Naive B cell (primary cell): ENCODE measurements around the gene CHST8. TPM values are rescaled to one million over a fixed set of nuclear protein-coding genes. Genes with fewer than 3 reads are reported as not detected.
A peak's percentile ranks its signal among the peaks of the same experiment; 100 is the strongest.

Source experiments
- ATAC-seq, 2 donors: fragments of 150-1000 bp; cut with Tn5 transposase; 2 replicates each; pipeline ENCODE4 v1.10.0; 2021; ENCODE audit warnings: low read depth in 2 of 2, mild to moderate bottlenecking in 2 of 2, moderate library complexity in 2 of 2
- DNase-seq: peaks from one replicate; pipeline ENCODE4 v3.0.0; 2022
- H3K27ac Mint-ChIP-seq, 6 donors: one replicate each; pipeline ENCODE4 v1.8.0; 2020 to 2022; ENCODE audit warnings: mild to moderate bottlenecking in 6 of 6, mixed read lengths in 6 of 6, moderate library complexity in 5 of 6, inconsistent platforms in 2 of 6
- H3K27me3 Mint-ChIP-seq, 3 donors: one replicate each; pipeline ENCODE4 v1.8.0; 2021 to 2022; ENCODE audit warnings: mixed read lengths in 3 of 3, mild to moderate bottlenecking in 1 of 3
- H3K36me3 Mint-ChIP-seq, 2 donors: one replicate each; pipeline ENCODE4 v1.8.0; 2020 to 2022; ENCODE audit warnings: mixed read lengths in 2 of 2, inconsistent platforms in 1 of 2, mild to moderate bottlenecking in 1 of 2
- H3K4me1 Mint-ChIP-seq, 3 donors: one replicate each; pipeline ENCODE4 v1.8.0; 2020 to 2022; ENCODE audit warnings: mixed read lengths in 3 of 3, inconsistent platforms in 1 of 3, mild to moderate bottlenecking in 1 of 3, moderate library complexity in 1 of 3
- H3K4me3 Mint-ChIP-seq, 8 donors: one replicate each; pipeline ENCODE4 v1.8.0; 2020 to 2022; ENCODE audit warnings: mild to moderate bottlenecking in 8 of 8, mixed read lengths in 8 of 8, moderate library complexity in 8 of 8, inconsistent platforms in 2 of 8
- H3K9me3 Mint-ChIP-seq, 7 donors: one replicate each; pipeline ENCODE4 v1.8.0; 2020 to 2022; ENCODE audit warnings: mixed read lengths in 7 of 7, mild to moderate bottlenecking in 5 of 7, inconsistent platforms in 2 of 7, moderate library complexity in 1 of 7
- polyA plus RNA-seq, 6 donors: library from polyadenylated mRNA; unstranded; fragments of 300-500 nt; fragmentation: Illumina TruSeq; gene quantifications; one replicate each; pipeline ENCODE4 v1.2.3, GENCODE V29; 2021; ENCODE audit warnings: low read depth in 6 of 6

The CHST8 gene
- polyA plus RNA-seq, 6 donors from 2014 or later: 0.17 to 0.55 TPM; not detected in 4

DNA sequence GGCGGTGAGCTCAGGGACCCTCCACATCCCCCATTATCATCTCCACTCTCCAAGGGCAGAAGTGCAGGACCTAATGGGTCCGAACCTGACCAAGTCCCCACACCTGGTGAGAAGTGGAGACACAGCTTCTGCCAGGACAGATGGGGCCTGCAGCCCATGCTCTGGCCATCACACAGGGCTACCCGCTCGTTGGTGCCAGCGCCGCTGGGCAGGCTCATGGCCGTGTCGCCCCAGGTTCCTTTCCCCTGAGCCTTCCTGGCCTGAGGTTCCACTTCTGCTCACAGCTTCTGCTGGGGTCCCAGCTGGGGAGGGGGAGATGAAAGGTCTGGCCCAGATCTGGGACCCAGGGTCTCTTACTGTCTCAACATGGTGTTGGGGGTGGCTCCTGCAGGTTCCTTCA, 126.5 kb downstream of the CHST8 start:
- Mint-ChIP-seq H3K36me3 (no peaks in the 10 kb centered on the region), H3K27me3 (peaks cover 4 to 25% (median 9%) of the 10 kb centered on the region in 3 donors), H3K4me1 (no peaks in the 10 kb centered on the region)

DNA sequence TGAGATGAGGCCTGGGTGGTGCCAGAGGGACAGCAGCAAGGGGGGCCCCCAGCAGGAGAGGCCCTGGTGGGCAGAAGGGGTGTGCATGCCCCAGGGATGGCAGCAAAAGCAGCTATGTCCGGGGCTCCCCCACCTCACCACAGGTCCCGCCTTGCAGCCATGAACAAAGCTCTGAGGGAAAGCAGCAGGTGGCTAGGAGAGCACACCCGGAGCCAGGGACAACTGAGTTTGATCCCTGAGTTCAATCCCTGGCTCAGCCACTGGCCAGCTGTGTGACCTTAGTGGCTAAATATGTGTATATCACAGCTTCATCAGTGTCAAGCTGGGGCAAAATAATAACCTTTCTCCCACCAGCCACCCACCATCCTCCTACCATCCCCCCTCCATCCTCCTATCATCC, 127.3 kb downstream of the CHST8 start:
- Mint-ChIP-seq H3K9me3 (peaks cover 0 to under 1% (median 0%) of the 10 kb centered on the region in 7 donors), H3K4me3 (no peak overlapping the region), H3K4me1 (no peaks in the 10 kb centered on the region), H3K27me3 (peaks cover 4 to 25% (median 9%) of the 10 kb centered on the region in 3 donors), H3K27ac (no peak overlapping the region), H3K36me3 (no peaks in the 10 kb centered on the region)
- DNase-seq: no peak
- no peak for ATAC-seq

More for the DNA sequence above, 126.5 kb downstream of the CHST8 start:
- no peak overlapping the region for H3K27ac Mint-ChIP-seq
- no peak for DNase-seq
- no peak for ATAC-seq
- no peaks in the 10 kb centered on the region for H3K9me3 Mint-ChIP-seq
- H3K4me3 Mint-ChIP-seq: no peak overlapping the region

DNA sequence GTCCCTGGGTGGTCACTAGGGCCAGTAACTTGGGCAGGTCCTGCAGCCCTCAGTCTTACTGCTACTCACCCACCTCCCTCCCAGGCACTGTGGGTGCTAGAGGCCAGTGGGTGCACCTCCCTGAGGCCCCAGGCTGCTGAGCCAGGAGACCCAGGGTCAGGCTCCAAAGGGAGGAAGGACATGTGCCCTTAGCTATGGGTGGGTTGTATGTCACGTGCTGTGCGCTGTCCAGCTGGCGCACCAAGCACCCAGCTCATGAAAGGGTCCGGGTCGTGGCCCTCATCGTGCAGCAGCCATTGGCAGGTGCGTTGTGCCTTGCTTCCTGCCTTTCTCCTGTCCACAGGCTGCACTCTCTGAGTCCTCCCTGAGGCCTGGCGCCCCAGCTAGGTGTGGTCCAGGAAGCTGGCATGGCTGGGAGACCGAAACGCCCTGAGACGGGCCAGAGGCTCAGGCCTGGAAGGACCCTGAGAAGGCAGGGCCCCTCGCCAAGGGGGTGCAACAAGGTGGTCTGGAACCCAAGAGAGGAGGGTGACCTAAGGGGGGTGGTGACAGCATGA, 127.9 kb downstream of the CHST8 start:
- peaks cover 0 to 2% (median 0%) of the 10 kb centered on the region in 7 donors for H3K9me3 Mint-ChIP-seq
- H3K4me3 Mint-ChIP-seq: no peak overlapping the region
- H3K36me3 Mint-ChIP-seq: no peaks in the 10 kb centered on the region
- no peaks in the 10 kb centered on the region for H3K4me1 Mint-ChIP-seq
- DNase-seq (no peak), ATAC-seq (no peak)
- no peak overlapping the region for H3K27ac Mint-ChIP-seq
- peaks cover 4 to 25% (median 9%) of the 10 kb centered on the region in 3 donors for H3K27me3 Mint-ChIP-seq

DNA sequence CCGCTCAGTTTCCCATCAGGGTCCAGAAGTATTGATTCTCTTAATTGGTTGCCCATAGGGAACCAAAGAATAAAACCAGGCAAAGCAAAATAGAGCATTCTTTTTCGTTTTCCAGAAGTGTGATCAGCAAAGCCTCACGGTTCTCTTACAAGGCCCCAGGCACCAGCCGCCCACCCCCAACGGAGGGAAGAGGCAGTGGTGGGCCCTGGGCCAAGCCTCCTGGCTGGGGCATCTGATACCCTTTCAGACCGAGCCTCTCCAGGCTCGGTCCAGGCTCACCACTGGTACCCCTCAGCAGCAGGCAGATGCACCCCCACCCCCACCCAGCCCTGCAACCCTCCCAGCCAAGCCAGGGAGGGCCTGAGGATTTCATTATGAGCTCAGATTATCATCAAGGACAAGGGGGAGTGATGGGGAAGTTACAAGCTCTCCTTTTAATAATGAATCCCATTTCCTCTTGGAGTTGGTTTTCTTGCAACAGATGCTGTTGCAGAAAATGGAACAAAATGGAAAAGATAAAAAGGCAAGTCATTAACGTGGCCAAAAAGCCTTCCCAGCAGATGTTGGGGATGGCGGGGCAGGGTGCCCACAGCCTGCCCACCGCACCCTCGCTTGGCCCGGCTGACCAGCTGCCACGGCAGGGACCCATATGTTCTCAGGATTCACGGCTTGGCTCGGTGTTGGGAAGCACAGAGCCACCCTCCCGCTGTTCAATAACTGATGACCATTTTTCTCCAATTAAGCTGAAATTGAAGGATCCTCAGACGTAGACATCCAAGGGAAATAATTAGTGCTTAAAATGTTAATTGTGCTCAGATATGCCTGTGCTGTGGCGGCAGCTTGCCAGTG, 129.1 kb downstream of the CHST8 start:
- no peak for DNase-seq

DNA sequence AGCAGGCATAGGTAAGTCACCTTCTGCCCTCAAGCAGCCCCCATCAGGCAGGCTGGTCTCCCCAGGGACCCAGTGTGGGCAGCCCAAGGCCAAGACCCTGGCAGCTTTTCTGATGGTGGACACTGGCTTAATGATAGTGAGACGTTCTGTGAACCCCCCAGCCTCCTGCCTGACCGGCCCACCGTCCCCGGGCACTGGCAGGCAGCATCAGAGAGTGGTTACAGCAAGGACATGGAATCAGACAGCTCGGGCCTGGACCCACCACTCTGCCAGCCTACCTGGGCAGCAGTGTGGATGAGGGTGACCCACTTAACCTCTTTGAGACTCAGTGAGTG, 129.7 kb downstream of the CHST8 start:
- Mint-ChIP-seq H3K27ac (no peak overlapping the region), H3K27me3 (peaks cover 4 to 35% (median 15%) of the 10 kb centered on the region in 3 donors), H3K4me3 (no peak overlapping the region), H3K9me3 (peaks cover 0 to 2% (median 0%) of the 10 kb centered on the region in 7 donors), H3K36me3 (no peaks in the 10 kb centered on the region), H3K4me1 (no peaks in the 10 kb centered on the region)
- ATAC-seq: no peak
- no peak for DNase-seq

More for the DNA sequence above, 129.1 kb downstream of the CHST8 start:
- H3K27ac Mint-ChIP-seq: no peak overlapping the region
- no peaks in the 10 kb centered on the region for H3K36me3 Mint-ChIP-seq
- H3K4me3 Mint-ChIP-seq: no peak overlapping the region
- peaks cover 0 to 2% (median 0%) of the 10 kb centered on the region in 7 donors for H3K9me3 Mint-ChIP-seq
- ATAC-seq: no peak
- H3K4me1 Mint-ChIP-seq: no peaks in the 10 kb centered on the region
- H3K27me3 Mint-ChIP-seq: peaks cover 9 to 33% (median 9%) of the 10 kb centered on the region in 3 donors

DNA sequence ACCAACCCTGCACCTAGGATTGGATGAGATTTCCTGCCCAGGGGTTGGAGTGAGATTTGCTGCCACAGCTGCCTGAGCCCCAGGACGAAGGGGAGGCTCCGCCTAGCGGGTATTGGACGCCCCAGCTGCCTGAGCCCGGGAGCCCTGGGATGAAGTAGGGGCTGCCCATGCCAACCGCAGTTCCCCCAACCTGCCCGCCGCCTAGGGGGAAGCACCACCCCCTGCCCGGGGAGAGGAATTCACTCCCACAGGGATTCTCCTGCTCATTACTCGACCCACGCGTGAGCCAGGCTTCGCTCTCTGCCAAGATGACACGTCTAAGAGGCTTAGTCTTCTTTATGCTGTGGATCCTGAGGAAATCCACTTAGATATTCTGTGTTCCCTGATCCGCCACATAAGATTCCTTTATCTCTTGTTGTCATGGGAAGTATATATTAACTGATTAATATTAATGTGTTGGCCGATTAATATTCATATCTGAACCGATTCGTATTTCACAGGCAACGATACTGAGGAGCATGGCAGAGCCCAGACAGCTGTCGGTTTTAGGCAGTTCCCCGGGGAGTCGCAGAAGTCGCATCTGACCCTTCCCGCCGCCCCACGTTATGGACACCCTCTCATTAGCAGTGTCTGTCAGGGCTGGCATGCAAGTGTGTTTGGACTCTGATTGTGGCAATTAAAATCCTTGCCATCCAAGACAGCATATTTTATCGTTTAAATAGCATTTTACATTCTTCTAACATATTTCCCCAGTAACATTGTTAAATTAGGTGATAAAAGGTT, 130.5 kb downstream of the CHST8 start:
- Mint-ChIP-seq H3K36me3 (no peaks in the 10 kb centered on the region), H3K27me3 (peaks cover 3 to 33% (median 18%) of the 10 kb centered on the region in 3 donors), H3K4me1 (no peaks in the 10 kb centered on the region), H3K9me3 (peaks cover 0 to 2% (median 0%) of the 10 kb centered on the region in 7 donors), H3K27ac (no peak overlapping the region), H3K4me3 (no peak overlapping the region)
- no peak for DNase-seq
- no peak for ATAC-seq

DNA sequence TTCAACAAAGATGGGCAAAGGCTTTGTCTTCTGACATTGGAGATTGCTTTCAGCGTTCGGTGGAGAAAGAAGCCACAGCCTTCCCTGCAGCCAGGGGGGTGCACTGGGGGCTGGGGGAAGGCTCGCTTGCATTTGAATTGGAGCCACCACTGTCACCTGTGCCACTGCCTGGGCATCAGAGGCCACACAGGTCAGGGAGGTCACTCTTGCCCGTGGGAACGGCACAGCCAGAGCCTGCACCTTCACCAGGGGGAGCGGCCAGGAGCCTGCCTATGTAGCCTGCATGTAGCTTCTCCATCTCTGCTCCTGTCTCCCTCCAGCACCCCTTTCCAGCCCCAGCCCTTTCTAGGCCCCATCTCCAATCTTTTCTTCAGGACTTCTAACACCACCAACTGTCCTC, 131.2 kb downstream of the CHST8 start:
- DNase-seq (no peak), ATAC-seq (no peak)
- Mint-ChIP-seq H3K4me3 (no peak overlapping the region), H3K27me3 (peaks cover 3 to 26% (median 18%) of the 10 kb centered on the region in 3 donors), H3K9me3 (peaks cover 0 to 2% (median 0%) of the 10 kb centered on the region in 7 donors), H3K27ac (no peak overlapping the region), H3K4me1 (no peaks in the 10 kb centered on the region), H3K36me3 (no peaks in the 10 kb centered on the region)

DNA sequence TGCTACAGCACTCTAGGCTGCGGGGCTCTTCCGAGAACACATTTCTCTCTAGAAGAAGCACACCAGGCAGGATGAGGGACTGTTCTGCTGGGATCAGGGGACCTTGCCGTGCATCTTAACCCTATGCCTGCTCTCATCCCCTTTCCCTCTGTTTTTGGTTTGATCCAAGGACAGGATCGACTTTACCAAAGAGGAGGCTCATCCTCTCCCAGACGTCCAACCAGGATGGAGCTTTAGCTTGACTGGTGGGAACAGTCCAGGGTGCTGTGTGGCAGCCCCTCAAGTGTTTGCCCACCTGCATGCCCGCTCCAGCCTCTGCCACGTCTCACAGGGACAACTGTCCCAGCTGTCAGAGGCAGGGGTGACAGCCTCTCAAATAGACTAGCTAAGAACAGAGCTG, 132.6 kb downstream of the CHST8 start:
- no peak for DNase-seq

DNA sequence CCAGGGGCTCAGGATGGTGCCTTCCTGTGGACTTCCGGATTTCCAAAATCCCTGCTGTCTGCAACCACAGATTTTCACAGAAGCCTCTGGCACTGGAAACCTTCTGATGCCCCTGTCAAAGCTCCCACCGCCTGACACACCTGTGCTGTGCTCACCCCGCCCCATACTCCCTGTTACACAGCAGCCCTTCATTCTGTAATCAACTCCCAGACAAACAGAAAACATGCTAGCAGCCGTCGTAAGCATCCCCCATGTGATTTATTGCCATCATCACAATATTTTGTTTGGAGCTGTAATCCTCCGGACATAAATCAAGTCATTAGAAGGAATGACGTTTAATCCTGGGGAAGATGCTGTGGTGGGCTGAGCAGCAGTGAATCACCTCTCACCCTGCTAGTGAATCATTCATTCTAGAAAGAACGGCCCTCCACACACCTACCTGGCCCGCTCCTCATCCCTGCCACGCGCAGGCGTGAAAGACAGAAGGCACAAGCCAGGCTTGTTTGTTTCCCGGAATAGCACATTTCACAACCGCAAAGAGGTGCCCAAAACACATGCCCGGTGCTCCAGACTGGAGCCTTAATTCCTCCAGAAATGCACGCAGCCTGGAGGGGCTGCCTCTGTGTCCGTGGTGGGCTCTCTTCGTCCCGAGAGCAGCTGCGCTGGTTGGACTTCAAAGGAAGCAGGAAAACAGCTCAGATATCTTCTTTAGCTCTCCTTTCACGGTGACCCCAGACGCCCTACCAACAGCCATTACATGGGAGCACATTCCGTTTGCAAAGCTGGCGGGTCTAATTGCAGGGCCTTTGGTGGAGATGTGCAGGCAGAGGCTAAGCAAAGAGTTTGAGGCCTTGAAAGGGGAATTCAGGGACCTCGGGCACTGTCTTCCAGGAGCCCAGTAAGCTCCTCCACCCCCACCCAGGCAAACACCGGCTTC, 133.6 kb downstream of the CHST8 start:
- Mint-ChIP-seq H3K36me3 (no peaks in the 10 kb centered on the region), H3K27ac (no peak overlapping the region), H3K27me3 (peaks cover 6 to 32% (median 18%) of the 10 kb centered on the region in 3 donors), H3K4me3 (no peak overlapping the region), H3K9me3 (peaks cover 0 to 2% (median 0%) of the 10 kb centered on the region in 7 donors), H3K4me1 (no peaks in the 10 kb centered on the region)
- ATAC-seq (no peak), DNase-seq (no peak)

More for the DNA sequence above, 132.6 kb downstream of the CHST8 start:
- Mint-ChIP-seq H3K36me3 (no peaks in the 10 kb centered on the region), H3K9me3 (peaks cover 0 to 2% (median 0%) of the 10 kb centered on the region in 7 donors), H3K27me3 (peaks cover 3 to 23% (median 18%) of the 10 kb centered on the region in 3 donors), H3K4me3 (no peak overlapping the region), H3K4me1 (no peaks in the 10 kb centered on the region), H3K27ac (peak overlapping the region in 2 of 6 donors; percentile 15 to 27)
- ATAC-seq: no peak

DNA sequence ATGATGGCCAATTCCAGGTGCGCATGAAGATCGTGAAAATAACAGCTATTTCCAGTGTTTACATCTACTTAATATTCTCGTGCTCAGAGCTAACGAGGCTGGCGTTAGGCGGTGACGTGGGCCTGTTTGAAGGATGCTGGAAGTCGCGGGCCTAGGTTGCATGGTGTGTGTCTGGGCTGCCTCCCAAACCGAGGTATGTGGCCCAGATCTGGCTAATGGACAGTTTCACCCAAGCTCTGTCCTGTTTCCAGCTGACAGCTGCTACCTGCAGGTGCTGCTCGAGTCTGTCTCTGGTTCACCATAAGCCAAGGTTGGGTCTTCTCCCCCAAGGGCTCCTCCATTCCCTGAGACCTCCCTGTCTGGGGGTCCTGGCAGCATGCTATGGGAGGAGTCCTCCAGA, 134.4 kb downstream of the CHST8 start:
- H3K4me1 Mint-ChIP-seq: no peaks in the 10 kb centered on the region
- DNase-seq (no peak), ATAC-seq (no peak)
- H3K4me3 Mint-ChIP-seq: no peak overlapping the region
- H3K27ac Mint-ChIP-seq: no peak overlapping the region
- peaks cover 0 to 7% (median 0%) of the 10 kb centered on the region in 7 donors for H3K9me3 Mint-ChIP-seq
- H3K36me3 Mint-ChIP-seq: no peaks in the 10 kb centered on the region
- H3K27me3 Mint-ChIP-seq: peaks cover 6 to 41% (median 18%) of the 10 kb centered on the region in 3 donors

DNA sequence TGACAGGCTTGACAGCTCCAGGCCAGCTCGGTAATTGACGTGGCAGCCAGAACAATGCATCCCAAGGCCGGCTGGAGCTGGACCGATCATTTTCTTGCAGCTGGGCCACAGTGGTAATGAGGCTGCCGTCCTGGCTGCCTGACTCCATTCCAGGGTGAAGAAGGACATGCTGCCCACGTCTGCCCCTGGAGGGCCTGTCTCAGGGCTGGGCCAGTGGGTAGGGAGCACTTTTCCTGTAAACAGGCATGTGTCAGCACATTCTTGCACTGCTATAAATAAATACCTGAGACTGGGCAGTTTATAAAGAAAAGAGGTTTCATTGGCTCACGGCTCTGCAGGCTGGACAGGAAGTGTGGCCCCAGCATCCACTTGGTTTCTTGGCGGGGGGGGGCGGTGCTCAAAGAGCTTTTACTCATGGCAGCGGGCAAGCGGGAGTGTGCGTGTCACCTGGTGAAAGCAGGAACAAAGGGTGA, 136.8 kb downstream of the CHST8 start:
- no peak overlapping the region for H3K4me3 Mint-ChIP-seq
- DNase-seq (no peak), ATAC-seq (no peak)
- peaks cover 0 to 7% (median 0%) of the 10 kb centered on the region in 7 donors for H3K9me3 Mint-ChIP-seq
- no peaks in the 10 kb centered on the region for H3K4me1 Mint-ChIP-seq
- H3K27ac Mint-ChIP-seq: no peak overlapping the region
- H3K36me3 Mint-ChIP-seq: no peaks in the 10 kb centered on the region
- peaks cover 3 to 42% (median 18%) of the 10 kb centered on the region in 3 donors for H3K27me3 Mint-ChIP-seq

DNA sequence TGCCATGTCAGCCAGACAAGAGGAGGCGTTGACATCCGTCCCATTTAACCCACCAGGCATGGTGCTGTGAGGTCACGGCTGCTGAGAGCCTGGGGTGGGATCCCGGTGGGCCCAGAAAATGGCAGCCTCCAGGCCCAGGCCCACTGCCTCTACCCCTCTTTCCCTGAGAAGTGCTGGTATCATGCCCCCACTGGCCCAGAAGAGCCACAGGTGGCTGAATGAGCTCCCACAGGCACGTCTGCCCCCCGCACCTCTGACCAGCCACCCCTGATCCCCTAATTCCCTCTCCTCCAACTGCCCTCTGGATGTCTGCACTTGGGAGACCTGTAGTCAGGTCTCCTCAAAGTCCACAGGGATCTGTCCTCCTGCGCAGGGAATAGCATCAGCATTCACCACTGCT, 137.6 kb downstream of the CHST8 start:
- Mint-ChIP-seq H3K27me3 (peaks cover 3 to 42% (median 18%) of the 10 kb centered on the region in 3 donors), H3K36me3 (no peaks in the 10 kb centered on the region), H3K27ac (no peak overlapping the region), H3K9me3 (peaks cover 0 to 5% (median 0%) of the 10 kb centered on the region in 7 donors), H3K4me1 (no peaks in the 10 kb centered on the region), H3K4me3 (no peak overlapping the region)
- ATAC-seq (no peak), DNase-seq (no peak)
